H9 (cell line): Measurements from ENCODE around the gene RXYLT1. TPM values are rescaled to one million over a fixed set of nuclear protein-coding genes. Genes with fewer than 3 reads are reported as not detected.

Experiments
- DNase-seq: peaks from one replicate; pipeline ENCODE4 v3.0.0-alpha.2; 2017
- H2AFZ ChIP-seq: one replicate; pipeline ENCODE4 v1.6.1; 2013; ENCODE audit warnings: mild to moderate bottlenecking, low read length, control low read depth, moderate library complexity
- H2AK5ac ChIP-seq: 2 replicates; pipeline ENCODE4 v1.6.1; 2013; ENCODE audit warnings: low read length, control low read depth, mixed read lengths; ENCODE audit not compliant: insufficient read length
- H2BK120ac ChIP-seq: one replicate; pipeline ENCODE4 v1.6.1; 2013; ENCODE audit warnings: low read depth, mild to moderate bottlenecking, low read length, control low read depth, inconsistent platforms; ENCODE audit not compliant: poor library complexity, severe bottlenecking
- H2BK12ac ChIP-seq: 2 replicates; pipeline ENCODE4 v1.6.1; 2013; ENCODE audit warnings: low read length, control low read depth, mixed read lengths, low read depth; ENCODE audit not compliant: insufficient read length
- H2BK15ac ChIP-seq: 2 replicates; pipeline ENCODE4 v1.6.1; 2013; ENCODE audit warnings: low read depth, low read length, control low read depth
- H2BK20ac ChIP-seq: one replicate; pipeline ENCODE4 v1.6.1; 2013; ENCODE audit warnings: low read depth, mild to moderate bottlenecking, low read length, control low read depth, inconsistent platforms; ENCODE audit not compliant: poor library complexity, severe bottlenecking
- H2BK5ac ChIP-seq: 2 replicates; pipeline ENCODE4 v1.6.1; 2013; ENCODE audit warnings: low read length, control low read depth, mixed read lengths; ENCODE audit not compliant: insufficient read length
- H3K14ac ChIP-seq: 2 replicates; pipeline ENCODE4 v1.6.1; 2013; ENCODE audit warnings: low read length, control low read depth; ENCODE audit not compliant: insufficient read depth
- H3K18ac ChIP-seq: 2 replicates; pipeline ENCODE4 v1.6.1; 2013; ENCODE audit warnings: low read depth, mild to moderate bottlenecking, mixed read lengths, low read length, control low read depth; ENCODE audit not compliant: insufficient read length
- H3K23ac ChIP-seq: 2 replicates; pipeline ENCODE4 v1.6.1; 2013; ENCODE audit warnings: low read length, control low read depth, mixed read lengths, low read depth; ENCODE audit not compliant: insufficient read length
- H3K23me2 ChIP-seq: 2 replicates; pipeline ENCODE4 v1.6.1; 2013; ENCODE audit warnings: low read depth, mild to moderate bottlenecking, mixed read lengths, low read length, control low read depth; ENCODE audit not compliant: insufficient read length, poor library complexity, severe bottlenecking
- H3K27ac ChIP-seq: 2 replicates; pipeline ENCODE4 v1.5.1; 2013; ENCODE audit warnings: low read length, control low read depth, mixed read lengths, low read depth; ENCODE audit not compliant: insufficient read length
- H3K27me3 ChIP-seq: 2 replicates; pipeline ENCODE4 v1.6.1; 2013; ENCODE audit warnings: low read length, control low read depth, inconsistent platforms; ENCODE audit not compliant: insufficient read depth
- H3K4ac ChIP-seq: 2 replicates; pipeline ENCODE4 v1.6.1; 2013; ENCODE audit warnings: low read depth, mild to moderate bottlenecking, control low read depth, inconsistent platforms, low read length, moderate library complexity
- H3K4me1 ChIP-seq: 2 replicates; pipeline ENCODE4 v1.6.1; 2013; ENCODE audit warnings: low read length, control low read depth, inconsistent platforms; ENCODE audit not compliant: insufficient read depth
- H3K4me2 ChIP-seq: 2 replicates; pipeline ENCODE4 v1.6.1; 2013; ENCODE audit warnings: low read length, control low read depth, mixed read lengths; ENCODE audit not compliant: insufficient read length, insufficient read depth
- H3K56ac ChIP-seq: 2 replicates; pipeline ENCODE4 v1.6.1; 2013; ENCODE audit warnings: low read depth, mild to moderate bottlenecking, mixed read lengths, low read length, control low read depth; ENCODE audit not compliant: insufficient read length
- H3K79me1 ChIP-seq: 2 replicates; pipeline ENCODE4 v1.6.1; 2013; ENCODE audit warnings: low read depth, mild to moderate bottlenecking, moderate library complexity, low read length, control low read depth, inconsistent platforms; ENCODE audit not compliant: insufficient read depth, poor library complexity, severe bottlenecking
- H3K79me2 ChIP-seq: 2 replicates; pipeline ENCODE4 v1.6.1; 2013; ENCODE audit warnings: low read length, control low read depth, inconsistent platforms; ENCODE audit not compliant: insufficient read depth
- H3K9ac ChIP-seq: 2 replicates; pipeline ENCODE4 v1.6.1; 2013; ENCODE audit warnings: low read length, control low read depth, mixed read lengths; ENCODE audit not compliant: insufficient read length; ENCODE audit errors: extremely low read depth
- H3K9me3 ChIP-seq: one replicate; pipeline ENCODE4 v1.6.1; 2013; ENCODE audit warnings: low read depth, low read length, inconsistent platforms; ENCODE audit not compliant: control insufficient read depth
- H3T11ph ChIP-seq: one replicate; pipeline ENCODE4 v1.6.1; 2013; ENCODE audit warnings: mild to moderate bottlenecking, low read length, control low read depth, inconsistent platforms
- H4K20me1 ChIP-seq: one replicate; pipeline ENCODE4 v1.6.1; 2013; ENCODE audit not compliant: control insufficient read depth, insufficient read length, insufficient read depth
- H4K5ac ChIP-seq: 2 replicates; pipeline ENCODE4 v1.6.1; 2013; ENCODE audit warnings: low read depth, mild to moderate bottlenecking, mixed read lengths, low read length, control low read depth; ENCODE audit not compliant: insufficient read length
- H4K8ac ChIP-seq: replicated peaks from 2 replicates; pipeline ENCODE4 v1.6.1; 2013; ENCODE audit warnings: low read length, control low read depth, mixed read lengths, low read depth; ENCODE audit not compliant: insufficient read length
- H4K91ac ChIP-seq: 2 replicates; pipeline ENCODE4 v1.6.1; 2013; ENCODE audit warnings: low read depth, mild to moderate bottlenecking, moderate library complexity, mixed read lengths, low read length, control low read depth; ENCODE audit not compliant: insufficient read length
- H3K27ac Mint-ChIP-seq, 3 experiments: 2 replicates in 2 of 3; 3 replicates in 1 of 3; pipeline ENCODE4 v1.8.0; 2020 to 2021; ENCODE audit warnings: mixed read lengths in 3 of 3, mild to moderate bottlenecking in 1 of 3, moderate library complexity in 1 of 3
- H3K27me3 Mint-ChIP-seq: 2 replicates; pipeline ENCODE4 v1.8.0; 2021; ENCODE audit warnings: low read depth, mild to moderate bottlenecking, moderate library complexity, mixed read lengths
- H3K36me3 Mint-ChIP-seq, 3 experiments: 2 replicates in 2 of 3; 3 replicates in 1 of 3; pipeline ENCODE4 v1.8.0; 2020 to 2021; ENCODE audit warnings: low read depth in 3 of 3, mixed read lengths in 3 of 3; ENCODE audit not compliant: insufficient read depth in 1 of 3
- H3K4me1 Mint-ChIP-seq, 2 experiments: 2 replicates each; pipeline ENCODE4 v1.8.0; 2020; ENCODE audit warnings: mixed read lengths in 2 of 2
- H3K4me3 Mint-ChIP-seq, 2 experiments: 2 replicates in 1 of 2; 3 replicates in 1 of 2; pipeline ENCODE4 v1.8.0; 2020 to 2021; ENCODE audit warnings: mild to moderate bottlenecking in 2 of 2, mixed read lengths in 2 of 2, moderate library complexity in 1 of 2
- H3K9me3 Mint-ChIP-seq, 2 experiments: 2 replicates in 1 of 2; 3 replicates in 1 of 2; pipeline ENCODE4 v1.8.0; 2020; ENCODE audit warnings: mild to moderate bottlenecking in 2 of 2, mixed read lengths in 2 of 2, moderate library complexity in 1 of 2
- WGBS: extraction: QIAGEN DNeasy Blood & Tissue Kit; methylation state at CpG from one replicate; pipeline ENCODE4 v1.1.7; 2013; ENCODE audit warnings: missing lambda C conversion rate, low lambda C conversion rate, mixed read lengths; ENCODE audit not compliant: insufficient read length; ENCODE audit errors: extremely low coverage; 5-methylcytosine and 5-hydroxymethylcytosine counted together
- total RNA-seq: library from RNA; stranded (reverse); gene quantifications from 2 replicates; pipeline ENCODE4 v1.2.1, GENCODE V29; 2021
- TF ChIP-seq, protein P1 (sequence below): fragments of 200-600 bp; sonication (generic); conservative IDR thresholded peaks from 3 replicates; pipeline ENCODE4 v1.8.0; 2021; ENCODE audit warnings: antibody characterized with exemption, mild to moderate bottlenecking

The RXYLT1 gene
- total RNA-seq, 1 experiment from 2014 or later = 10.1 TPM

GRCh38 chr12:63841011-63841410, 61.3 kb downstream of the RXYLT1 start:
- H2BK12ac ChIP-seq = no peak overlapping the region
- Mint-ChIP-seq H3K4me1 (peaks cover 17 to 19% of the 10 kb centered on the region in 2 experiments), H3K27me3 (peaks cover 10% of the 10 kb centered on the region), H3K4me3 (no peak overlapping the region), H3K9me3 (no peaks in the 10 kb centered on the region), H3K36me3 (peaks cover 0 to 2% (median 0%) of the 10 kb centered on the region in 3 experiments; a peak in 1 of 7 replicates), H3K27ac (no peak overlapping the region)
- TF ChIP-seq, protein P1, sequence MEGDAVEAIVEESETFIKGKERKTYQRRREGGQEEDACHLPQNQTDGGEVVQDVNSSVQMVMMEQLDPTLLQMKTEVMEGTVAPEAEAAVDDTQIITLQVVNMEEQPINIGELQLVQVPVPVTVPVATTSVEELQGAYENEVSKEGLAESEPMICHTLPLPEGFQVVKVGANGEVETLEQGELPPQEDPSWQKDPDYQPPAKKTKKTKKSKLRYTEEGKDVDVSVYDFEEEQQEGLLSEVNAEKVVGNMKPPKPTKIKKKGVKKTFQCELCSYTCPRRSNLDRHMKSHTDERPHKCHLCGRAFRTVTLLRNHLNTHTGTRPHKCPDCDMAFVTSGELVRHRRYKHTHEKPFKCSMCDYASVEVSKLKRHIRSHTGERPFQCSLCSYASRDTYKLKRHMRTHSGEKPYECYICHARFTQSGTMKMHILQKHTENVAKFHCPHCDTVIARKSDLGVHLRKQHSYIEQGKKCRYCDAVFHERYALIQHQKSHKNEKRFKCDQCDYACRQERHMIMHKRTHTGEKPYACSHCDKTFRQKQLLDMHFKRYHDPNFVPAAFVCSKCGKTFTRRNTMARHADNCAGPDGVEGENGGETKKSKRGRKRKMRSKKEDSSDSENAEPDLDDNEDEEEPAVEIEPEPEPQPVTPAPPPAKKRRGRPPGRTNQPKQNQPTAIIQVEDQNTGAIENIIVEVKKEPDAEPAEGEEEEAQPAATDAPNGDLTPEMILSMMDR = no peak
- no peak overlapping the region for H2AK5ac ChIP-seq
- H3K4me2 ChIP-seq = no peak overlapping the region
- no peaks in the 10 kb centered on the region for H3K79me1 ChIP-seq
- DNase-seq = no peak
- no peak overlapping the region for H2BK20ac ChIP-seq
- no peak overlapping the region for H3K14ac ChIP-seq
- H3T11ph ChIP-seq = no peak overlapping the region
- H3K4ac ChIP-seq = no peak overlapping the region
- peaks cover 5% of the 10 kb centered on the region; the same call in 1 of the 2 replicates for H3K79me2 ChIP-seq
- no peak overlapping the region for H2BK120ac ChIP-seq
- no peak overlapping the region for H4K8ac ChIP-seq
- no peak overlapping the region for H3K18ac ChIP-seq
- H4K91ac ChIP-seq = no peak overlapping the region
- H3K9ac ChIP-seq = no peak overlapping the region
- no peaks in the 10 kb centered on the region; the same call in 1 of the 2 replicates for H3K4me1 ChIP-seq
- H2AFZ ChIP-seq = no peak overlapping the region
- H2BK15ac ChIP-seq = no peak overlapping the region
- H4K5ac ChIP-seq = no peak overlapping the region
- no peak overlapping the region for H3K23ac ChIP-seq
- H3K23me2 ChIP-seq = peaks cover 13% of the 10 kb centered on the region
- H3K27me3 ChIP-seq = no peaks in the 10 kb centered on the region
- H3K56ac ChIP-seq = no peak overlapping the region
- WGBS = no CpG with 5 or more reads among the region's 3 CpGs
- no peak overlapping the region for H2BK5ac ChIP-seq
- H4K20me1 ChIP-seq = no peaks in the 10 kb centered on the region
- no peak overlapping the region for H3K27ac ChIP-seq
- no peaks in the 10 kb centered on the region for H3K9me3 ChIP-seq
